ENCODE measurements around the gene SFTPB.

DNA sequence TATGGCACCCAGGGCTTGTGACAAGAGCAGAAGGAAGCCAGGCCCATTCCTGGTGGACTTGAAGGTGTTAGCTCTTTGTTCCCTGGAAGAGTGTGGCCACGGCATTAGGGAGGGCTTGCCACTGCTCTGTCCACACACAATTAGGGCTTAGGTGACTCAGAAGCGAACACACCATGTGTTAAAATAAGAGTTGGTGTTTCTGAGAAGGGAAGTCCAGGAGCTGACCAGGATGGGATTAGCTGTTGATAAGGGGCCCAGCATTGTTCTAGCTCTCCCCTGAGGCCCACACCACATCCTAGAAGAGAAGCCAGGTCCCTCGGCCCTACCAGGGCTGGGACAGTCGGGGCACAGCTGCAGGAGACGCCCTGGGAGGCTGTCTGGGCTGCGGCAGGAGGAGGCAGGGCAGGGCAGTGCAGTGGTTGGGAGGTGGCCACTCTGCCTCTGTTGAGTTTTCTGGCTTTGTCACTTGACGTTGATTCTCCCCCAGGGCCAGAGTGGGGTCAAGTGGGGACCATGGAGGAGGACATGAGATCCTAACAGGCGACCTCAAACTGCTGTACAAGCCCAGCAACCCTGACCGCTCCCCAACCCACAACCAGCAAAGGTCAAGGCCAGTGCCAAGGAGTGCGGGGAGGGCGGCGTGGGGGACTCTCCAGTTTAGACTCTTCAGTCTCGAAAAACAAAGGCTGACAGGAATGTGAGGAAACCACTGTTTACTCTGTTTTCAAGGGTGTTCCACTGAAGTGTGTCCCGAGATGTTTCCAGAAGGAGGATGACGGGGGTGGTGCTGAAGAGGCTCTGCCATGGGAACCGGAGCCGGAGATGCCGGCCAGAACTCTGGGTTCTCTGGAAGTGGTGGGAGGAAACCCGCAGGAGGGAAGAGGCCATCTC lies 42.9 kb upstream of the SFTPB start:
- TF ChIP-seq ZNF138 (CRISPR knock-in tag; conservative IDR thresholded peaks at IDR 0.05) (no peak), CTCF (IDR thresholded peaks at IDR 0.05) (no peak), E2F1 (CRISPR knock-in tag; IDR thresholded peaks at IDR 0.05) (no peak), NFE2L1 (CRISPR knock-in tag; IDR thresholded peaks at IDR 0.05) (no peak), KAT7 (CRISPR knock-in tag; IDR thresholded peaks at IDR 0.05; ENCODE audit: borderline replicate concordance) (no peak), NFYB (CRISPR knock-in tag; conservative IDR thresholded peaks at IDR 0.05; ENCODE audit: low read depth) (no peak), SMAD4 (CRISPR knock-in tag; IDR thresholded peaks at IDR 0.05) (no peak), SMAD3 (CRISPR knock-in tag; IDR thresholded peaks at IDR 0.05; ENCODE audit: borderline replicate concordance) (no peak), MAX (CRISPR knock-in tag; IDR thresholded peaks at IDR 0.05) (no peak), ATF3 (CRISPR knock-in tag; conservative IDR thresholded peaks at IDR 0.05) (no peak), JUN (CRISPR knock-in tag; IDR thresholded peaks at IDR 0.05) (no peak)
- TF ChIP-seq, protein P1, sequence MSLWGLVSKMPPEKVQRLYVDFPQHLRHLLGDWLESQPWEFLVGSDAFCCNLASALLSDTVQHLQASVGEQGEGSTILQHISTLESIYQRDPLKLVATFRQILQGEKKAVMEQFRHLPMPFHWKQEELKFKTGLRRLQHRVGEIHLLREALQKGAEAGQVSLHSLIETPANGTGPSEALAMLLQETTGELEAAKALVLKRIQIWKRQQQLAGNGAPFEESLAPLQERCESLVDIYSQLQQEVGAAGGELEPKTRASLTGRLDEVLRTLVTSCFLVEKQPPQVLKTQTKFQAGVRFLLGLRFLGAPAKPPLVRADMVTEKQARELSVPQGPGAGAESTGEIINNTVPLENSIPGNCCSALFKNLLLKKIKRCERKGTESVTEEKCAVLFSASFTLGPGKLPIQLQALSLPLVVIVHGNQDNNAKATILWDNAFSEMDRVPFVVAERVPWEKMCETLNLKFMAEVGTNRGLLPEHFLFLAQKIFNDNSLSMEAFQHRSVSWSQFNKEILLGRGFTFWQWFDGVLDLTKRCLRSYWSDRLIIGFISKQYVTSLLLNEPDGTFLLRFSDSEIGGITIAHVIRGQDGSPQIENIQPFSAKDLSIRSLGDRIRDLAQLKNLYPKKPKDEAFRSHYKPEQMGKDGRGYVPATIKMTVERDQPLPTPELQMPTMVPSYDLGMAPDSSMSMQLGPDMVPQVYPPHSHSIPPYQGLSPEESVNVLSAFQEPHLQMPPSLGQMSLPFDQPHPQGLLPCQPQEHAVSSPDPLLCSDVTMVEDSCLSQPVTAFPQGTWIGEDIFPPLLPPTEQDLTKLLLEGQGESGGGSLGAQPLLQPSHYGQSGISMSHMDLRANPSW (CRISPR knock-in tag; conservative IDR thresholded peaks at IDR 0.05; ENCODE audit: low read depth) = no peak
